MCF 10A (cell line): ENCODE measurements around the gene SMCHD1. TPM values are rescaled to one million over a fixed set of nuclear protein-coding genes. Genes with fewer than 3 reads are reported as not detected.

Source experiments
- BruUV-seq: library from RNA; stranded (reverse); fragments of 400-500 nt; replicated peaks from 2 replicates; lab custom pipeline; 2021; lab: Mats Ljungman, UMichigan
- CTCF ChIA-PET: fragments of 300-600 bp; sonication (Branson Sonifier 250); formaldehyde crosslinking; extraction: SDS; loops from one replicate; lab custom pipeline; 2021; ENCODE audit warnings: antibody characterized with exemption, inconsistent platforms; lab: Yijun Ruan, JAX
- POLR2A ChIA-PET: fragments of 300-600, 350-650 bp; sonication (Branson Sonifier 250); formaldehyde crosslinking; extraction: SDS; loops from one replicate; lab custom pipeline; 2020; ENCODE audit warnings: antibody characterized with exemption, inconsistent platforms; lab: Yijun Ruan, JAX
- DNase-seq: peaks from one replicate; pipeline ENCODE4 v3.0.0-alpha.2; 2018; ENCODE audit not compliant: unreplicated experiment
- H3K27ac Mint-ChIP-seq: one replicate; pipeline ENCODE4 v1.8.0; 2022; ENCODE audit warnings: mild to moderate bottlenecking, low read depth, mixed read lengths; ENCODE audit not compliant: unreplicated experiment
- H3K27me3 Mint-ChIP-seq: one replicate; pipeline ENCODE4 v1.8.0; 2022; ENCODE audit warnings: mixed read lengths; ENCODE audit not compliant: insufficient read depth, unreplicated experiment
- H3K36me3 Mint-ChIP-seq: one replicate; pipeline ENCODE4 v1.8.0; 2022; ENCODE audit warnings: mild to moderate bottlenecking, moderate library complexity, mixed read lengths; ENCODE audit not compliant: insufficient read depth, unreplicated experiment
- H3K4me1 Mint-ChIP-seq: one replicate; pipeline ENCODE4 v1.8.0; 2022; ENCODE audit warnings: mixed read lengths; ENCODE audit not compliant: insufficient read depth, unreplicated experiment
- H3K4me3 Mint-ChIP-seq: one replicate; pipeline ENCODE4 v1.8.0; 2022; ENCODE audit warnings: mild to moderate bottlenecking, moderate library complexity, mixed read lengths; ENCODE audit not compliant: unreplicated experiment
- H3K9me3 Mint-ChIP-seq: one replicate; pipeline ENCODE4 v1.8.0; 2022; ENCODE audit warnings: mixed read lengths; ENCODE audit not compliant: unreplicated experiment
- CTCF ChIP-seq: fragments of 200-600 bp; IDR thresholded peaks from one replicate; pipeline ENCODE4 v1.8.0; 2022; ENCODE audit warnings: antibody characterized with exemption, mild to moderate bottlenecking; ENCODE audit not compliant: unreplicated experiment
- intact Hi-C: fragments of 100-400 bp; cut with micrococcal nuclease; formaldehyde crosslinking; loops from 2 replicates; pipeline ENCODE4 v1.14.1; 2022
- total RNA-seq: library from RNA; stranded (reverse); gene quantifications from 2 replicates; pipeline ENCODE4 v1.2.3, GENCODE V29; 2022

SMCHD1 gene
- total RNA-seq, 1 experiment from 2014 or later: 50.7 TPM

- peaks cover 59% of the 10 kb centered on the region for H3K36me3 Mint-ChIP-seq
- no peaks in the 10 kb centered on the region for H3K9me3 Mint-ChIP-seq
- BruUV-seq: no TSS peak
- H3K27ac Mint-ChIP-seq: no peak overlapping the region
- DNase-seq: no peak
- no peaks in the 10 kb centered on the region for H3K27me3 Mint-ChIP-seq
- no peak overlapping the region for H3K4me3 Mint-ChIP-seq
- ChIA-PET CTCF (interaction anchor here (0.7 kb wide), 1 partner anchor 10 kb away, joined by 3 read pairs; no protein-coding TSS in a partner anchor), POLR2A (no interaction called here)
- intact Hi-C loops: no loop called here
- no peaks in the 10 kb centered on the region for H3K4me1 Mint-ChIP-seq
- TF ChIP-seq CTCF: no peak
These were observed 131.7 kb downstream of the SMCHD1 start for GRCh38 chr18:2787225-2787624.

GRCh38 chr18:2792395-2792794, 136.9 kb downstream of the SMCHD1 start:
- no peaks in the 10 kb centered on the region for H3K4me1 Mint-ChIP-seq
- DNase-seq: no peak
- intact Hi-C loops: no loop called here
- H3K27ac Mint-ChIP-seq: no peak overlapping the region
- H3K27me3 Mint-ChIP-seq: no peaks in the 10 kb centered on the region
- H3K36me3 Mint-ChIP-seq: peaks cover 56% of the 10 kb centered on the region
- TF ChIP-seq CTCF: no peak
- no TSS peak for BruUV-seq
- no peak overlapping the region for H3K4me3 Mint-ChIP-seq
- POLR2A ChIA-PET: no interaction called here
- H3K9me3 Mint-ChIP-seq: no peaks in the 10 kb centered on the region
- CTCF ChIA-PET: no interaction called here

- no TSS peak for BruUV-seq
- Mint-ChIP-seq H3K36me3 (peaks cover 60% of the 10 kb centered on the region), H3K9me3 (no peaks in the 10 kb centered on the region), H3K4me3 (no peak overlapping the region), H3K4me1 (no peaks in the 10 kb centered on the region), H3K27me3 (no peaks in the 10 kb centered on the region), H3K27ac (no peak overlapping the region)
- intact Hi-C loops: no loop called here
- no peak for TF ChIP-seq CTCF
- ChIA-PET CTCF (no interaction called here), POLR2A (no interaction called here)
- DNase-seq: no peak
These were observed 138.6 kb downstream of the SMCHD1 start for GRCh38 chr18:2794159-2794558.

GRCh38 chr18:2797951-2798350, 142.4 kb downstream of the SMCHD1 start:
- TF ChIP-seq CTCF: no peak
- no peak overlapping the region for H3K27ac Mint-ChIP-seq
- no peaks in the 10 kb centered on the region for H3K4me1 Mint-ChIP-seq
- no peaks in the 10 kb centered on the region for H3K9me3 Mint-ChIP-seq
- no peak for DNase-seq
- BruUV-seq: no TSS peak
- H3K36me3 Mint-ChIP-seq: peaks cover 61% of the 10 kb centered on the region
- no peak overlapping the region for H3K4me3 Mint-ChIP-seq
- H3K27me3 Mint-ChIP-seq: no peaks in the 10 kb centered on the region
- intact Hi-C loops: no loop called here
- CTCF ChIA-PET: no interaction called here
- POLR2A ChIA-PET: no interaction called here
